GM21360 (cell line): Measurements from ENCODE around the gene SERPINA12.

Experiments
- ATAC-seq: cut with Tn5 transposase; IDR thresholded peaks from one replicate; pipeline ENCODE4 v1.9.1; 2021; ENCODE audit warnings: mild to moderate bottlenecking, moderate library complexity; ENCODE audit not compliant: unreplicated experiment

Gene SERPINA12

DNA sequence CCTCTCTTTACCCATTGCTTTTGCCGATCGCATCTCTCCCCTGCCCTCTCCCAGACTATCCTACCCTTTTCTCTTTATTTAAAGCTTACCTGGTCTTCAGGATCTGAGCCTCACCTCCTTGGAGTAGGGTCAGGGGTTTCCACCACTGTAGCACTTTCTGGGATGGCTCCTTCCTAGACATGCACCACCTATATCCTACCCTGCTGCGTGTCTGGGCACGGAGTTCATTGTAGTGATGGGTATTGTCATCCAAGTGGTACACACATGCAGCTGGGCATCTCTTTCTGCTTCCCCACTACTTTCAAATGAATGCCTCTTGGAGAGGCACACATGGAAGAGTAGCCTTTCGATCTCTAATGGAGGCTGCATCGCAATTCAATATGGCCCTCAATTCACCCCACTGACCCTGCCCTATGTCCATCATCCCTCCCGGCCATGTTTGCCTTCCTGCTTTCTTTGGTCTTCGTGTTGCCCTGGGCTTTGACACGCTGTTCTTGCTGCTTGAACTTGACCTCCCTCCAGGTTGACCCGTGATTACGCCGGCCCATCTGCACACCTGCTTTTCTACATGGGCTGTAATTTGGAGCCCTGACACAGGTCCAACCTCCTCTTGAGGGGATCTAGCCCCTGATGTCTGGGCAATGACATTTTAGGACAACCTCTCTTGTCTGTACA lies 67.6 kb downstream of the SERPINA12 start:
- no peak for ATAC-seq

DNA sequence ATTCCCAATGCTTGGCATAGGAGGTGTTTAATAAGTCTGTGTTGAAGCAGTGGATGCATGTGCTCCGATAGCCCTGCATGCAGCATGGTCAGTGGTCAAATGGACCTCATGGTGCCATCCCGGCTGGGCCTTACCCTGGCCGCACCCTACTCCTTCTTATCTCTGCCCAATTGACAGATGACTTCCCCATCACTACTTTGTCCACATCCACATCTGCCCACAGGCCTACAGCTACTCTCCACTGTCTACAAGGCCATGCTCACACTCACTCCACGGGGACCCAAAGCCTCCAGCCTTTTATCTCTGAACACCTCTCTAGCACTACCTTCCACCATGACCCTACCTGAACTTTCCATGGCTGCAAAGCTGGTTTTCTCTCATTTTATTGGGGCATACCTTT lies 68.1 kb downstream of the SERPINA12 start:
- no peak for ATAC-seq

DNA sequence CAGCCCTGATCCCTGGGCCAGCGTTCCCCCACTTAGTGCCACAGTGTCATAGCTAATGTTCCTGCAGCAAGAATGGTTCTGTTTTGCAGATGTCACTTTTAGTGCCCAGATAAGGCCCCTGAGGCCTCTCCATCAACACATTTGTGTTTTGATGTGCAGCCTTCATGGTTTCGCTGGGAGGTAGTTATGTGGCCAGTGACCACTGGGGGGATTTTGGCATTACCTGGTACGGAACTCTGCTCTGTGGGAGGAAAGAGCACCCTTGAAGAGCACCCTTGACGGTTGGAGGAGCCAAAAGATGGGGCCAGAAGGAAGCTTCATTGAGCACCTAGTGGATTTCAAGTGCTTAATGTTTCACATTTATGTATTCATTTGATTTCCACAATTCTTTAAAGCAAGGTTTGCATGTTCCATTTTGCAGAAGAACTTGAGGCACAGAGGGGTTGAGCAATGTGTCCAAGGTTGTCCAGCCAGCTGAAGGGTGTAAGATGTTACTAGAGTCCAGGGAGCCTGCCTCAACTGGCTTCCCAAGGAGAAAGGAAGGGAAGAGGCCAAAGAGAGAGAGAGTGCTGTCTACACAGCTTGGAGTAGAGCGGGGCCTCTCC lies 69.7 kb downstream of the SERPINA12 start:
- no peak for ATAC-seq
